ENCODE results near the gene GPR27. TPM values are rescaled to one million over a fixed set of nuclear protein-coding genes. Genes with fewer than 3 reads are reported as not detected.

The GPR27 gene
- total RNA-seq, 2 donors from 2014 or later = 11.2 to 29.1 TPM

DNA sequence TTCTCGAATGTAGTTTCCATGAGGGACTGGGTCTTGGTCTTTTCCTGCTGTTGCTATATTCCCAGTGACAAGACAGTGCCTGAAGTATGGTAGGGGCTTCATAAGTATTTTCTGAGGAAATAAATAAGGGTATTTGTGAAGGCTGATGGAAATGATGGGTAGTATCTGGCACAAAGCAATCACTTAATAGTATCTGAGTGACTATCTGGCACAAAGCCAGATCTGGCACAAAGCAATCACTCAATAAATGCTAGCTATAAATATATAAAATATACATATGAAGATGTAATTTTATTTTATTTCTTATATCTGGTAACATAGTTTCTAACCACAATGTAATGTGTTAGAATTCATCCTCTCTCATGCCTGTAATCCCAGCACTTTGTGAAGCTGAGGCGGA lies 52.0 kb downstream of the GPR27 start:
- H3K9me3 ChIP-seq = no peaks in the 10 kb centered on the region
- no peaks in the 10 kb centered on the region for H3K27me3 ChIP-seq (replicated peaks; ENCODE audit: insufficient read depth)
- intact Hi-C loops (cut with DNase I) = no loop called here
- no peak for DNase-seq (ENCODE audit: low spot score)
- no peak overlapping the region for H3K4me3 ChIP-seq
- TF ChIP-seq POLR2AphosphoS5 (IDR thresholded peaks at IDR 0.05) (no peak), POLR2A (IDR thresholded peaks at IDR 0.05) (no peak)
- TF ChIP-seq, protein P1, sequence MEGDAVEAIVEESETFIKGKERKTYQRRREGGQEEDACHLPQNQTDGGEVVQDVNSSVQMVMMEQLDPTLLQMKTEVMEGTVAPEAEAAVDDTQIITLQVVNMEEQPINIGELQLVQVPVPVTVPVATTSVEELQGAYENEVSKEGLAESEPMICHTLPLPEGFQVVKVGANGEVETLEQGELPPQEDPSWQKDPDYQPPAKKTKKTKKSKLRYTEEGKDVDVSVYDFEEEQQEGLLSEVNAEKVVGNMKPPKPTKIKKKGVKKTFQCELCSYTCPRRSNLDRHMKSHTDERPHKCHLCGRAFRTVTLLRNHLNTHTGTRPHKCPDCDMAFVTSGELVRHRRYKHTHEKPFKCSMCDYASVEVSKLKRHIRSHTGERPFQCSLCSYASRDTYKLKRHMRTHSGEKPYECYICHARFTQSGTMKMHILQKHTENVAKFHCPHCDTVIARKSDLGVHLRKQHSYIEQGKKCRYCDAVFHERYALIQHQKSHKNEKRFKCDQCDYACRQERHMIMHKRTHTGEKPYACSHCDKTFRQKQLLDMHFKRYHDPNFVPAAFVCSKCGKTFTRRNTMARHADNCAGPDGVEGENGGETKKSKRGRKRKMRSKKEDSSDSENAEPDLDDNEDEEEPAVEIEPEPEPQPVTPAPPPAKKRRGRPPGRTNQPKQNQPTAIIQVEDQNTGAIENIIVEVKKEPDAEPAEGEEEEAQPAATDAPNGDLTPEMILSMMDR (IDR thresholded peaks at IDR 0.05) = no peak
- 88% methylated on average over 2 of the region's 2 CpGs for WGBS
- no peaks in the 10 kb centered on the region for H3K36me3 ChIP-seq
- H3K27ac ChIP-seq = no peak overlapping the region
- H3K4me1 ChIP-seq (replicated peaks) = no peaks in the 10 kb centered on the region

Other genes starting within 250 kb of the GPR27 start
- gene FOXP1, start 170.1 kb upstream of the GPR27 start, total RNA-seq = 100 to 1,000 TPM; 133 to 156 TPM
- gene EIF4E3, start 28.5 kb upstream of the GPR27 start, total RNA-seq = 10 to 100 TPM; 19.2 to 26.0 TPM
- gene PROK2, start 31.3 kb downstream of the GPR27 start, total RNA-seq = 1 to 10 TPM in 1 of 2 donors, not detected in 1; 2.3 TPM

Data from prostate gland (tissue), 2 donors.